ENCODE measurements around the gene SPAAR.
"Not testable (repeated sequence)": the region's sequence is repeated elsewhere in the genome, so short reads cannot be mapped to it uniquely, and the experiment has no call there.

SPAAR gene

GRCh38 chr9:35905051-35905781 is 4.1 kb upstream of the SPAAR start:
- DNase-seq: no peak

- DNase-seq: no peak
Measured at GRCh38 chr9:35905912-35906679, 3.2 kb upstream of the SPAAR start, which contains the start of gene HRCT1. TSS of gene HRCT1 (plus strand) at chr9:35906202. CDS start at chr9:35906288, 86 bp downstream.

DNA sequence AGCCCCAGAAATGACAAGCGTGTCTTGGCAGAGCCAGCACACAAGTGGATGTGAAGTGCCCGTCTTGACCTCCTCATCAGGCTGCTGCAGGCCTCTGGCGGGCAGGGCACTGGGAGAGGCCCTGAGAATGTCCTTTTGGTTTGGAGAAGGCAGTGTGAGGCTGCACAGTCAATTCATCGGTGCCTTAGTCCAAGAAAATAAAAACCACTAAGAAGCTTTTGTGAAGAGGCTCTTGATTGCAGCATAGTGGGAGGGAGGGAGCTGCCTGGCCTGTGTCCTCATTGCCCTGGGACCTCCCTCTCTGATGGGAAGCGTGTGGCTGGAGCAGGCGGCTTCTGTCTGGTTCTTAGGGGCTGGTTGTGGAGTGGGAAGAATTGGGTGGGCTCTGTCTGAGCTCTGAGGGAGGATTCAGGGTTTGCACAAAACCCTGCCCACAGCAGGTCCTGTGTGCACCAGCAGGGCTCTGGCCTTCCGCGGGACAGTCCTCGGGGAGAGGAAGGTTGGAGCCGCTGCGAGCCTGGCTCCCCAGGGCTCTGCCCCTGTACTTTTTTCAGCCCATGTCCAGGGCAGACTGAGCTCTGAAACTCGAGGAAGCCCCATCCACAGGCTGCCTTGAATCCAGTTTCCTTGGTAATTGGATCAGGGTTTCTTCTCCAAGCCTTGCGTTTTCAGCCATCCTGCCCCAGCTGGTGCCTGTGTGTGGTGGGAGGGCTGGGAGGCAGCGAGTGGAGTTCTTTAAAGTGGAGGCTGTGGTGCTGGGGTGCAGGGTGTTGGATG is 2.2 kb upstream of the SPAAR start:
- no peak for DNase-seq

- DNase-seq: no peak
Measured at GRCh38 chr9:35907711-35908503, 1.4 kb upstream of the SPAAR start.

DNA sequence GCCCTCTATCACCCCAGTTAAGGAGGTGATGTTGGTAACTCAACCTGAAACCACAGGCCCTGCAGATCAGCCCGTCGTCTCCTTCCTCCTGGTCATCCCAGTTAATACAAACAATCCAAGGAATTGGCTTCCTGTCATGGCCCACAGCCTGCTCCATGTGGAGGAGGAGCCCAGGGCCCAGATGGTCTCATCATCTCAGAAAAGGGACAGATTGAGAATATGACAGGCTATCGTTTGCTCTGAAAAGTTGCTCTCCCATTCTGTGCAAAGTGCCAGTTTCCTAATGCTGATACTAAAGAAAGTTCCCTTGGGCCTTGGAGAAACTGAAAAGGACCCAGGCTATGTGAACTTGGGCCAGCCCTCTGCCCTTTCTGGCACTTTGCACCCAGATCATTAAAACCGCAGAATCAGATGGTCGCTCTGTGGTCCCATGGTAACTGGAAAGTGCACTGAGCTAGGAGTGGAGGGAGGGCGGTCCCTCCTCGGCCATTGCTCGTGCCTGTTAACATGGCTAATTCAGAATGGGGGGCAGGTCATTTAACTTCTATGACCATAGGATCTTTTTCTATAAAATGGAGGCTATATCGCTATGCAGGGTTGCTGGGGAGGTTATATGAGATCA is 675 bp upstream of the SPAAR start:
- no peak for DNase-seq

GRCh38 chr9:35909687-35910612 is 660 bp downstream of the SPAAR start:
- DNase-seq: no peak

DNA sequence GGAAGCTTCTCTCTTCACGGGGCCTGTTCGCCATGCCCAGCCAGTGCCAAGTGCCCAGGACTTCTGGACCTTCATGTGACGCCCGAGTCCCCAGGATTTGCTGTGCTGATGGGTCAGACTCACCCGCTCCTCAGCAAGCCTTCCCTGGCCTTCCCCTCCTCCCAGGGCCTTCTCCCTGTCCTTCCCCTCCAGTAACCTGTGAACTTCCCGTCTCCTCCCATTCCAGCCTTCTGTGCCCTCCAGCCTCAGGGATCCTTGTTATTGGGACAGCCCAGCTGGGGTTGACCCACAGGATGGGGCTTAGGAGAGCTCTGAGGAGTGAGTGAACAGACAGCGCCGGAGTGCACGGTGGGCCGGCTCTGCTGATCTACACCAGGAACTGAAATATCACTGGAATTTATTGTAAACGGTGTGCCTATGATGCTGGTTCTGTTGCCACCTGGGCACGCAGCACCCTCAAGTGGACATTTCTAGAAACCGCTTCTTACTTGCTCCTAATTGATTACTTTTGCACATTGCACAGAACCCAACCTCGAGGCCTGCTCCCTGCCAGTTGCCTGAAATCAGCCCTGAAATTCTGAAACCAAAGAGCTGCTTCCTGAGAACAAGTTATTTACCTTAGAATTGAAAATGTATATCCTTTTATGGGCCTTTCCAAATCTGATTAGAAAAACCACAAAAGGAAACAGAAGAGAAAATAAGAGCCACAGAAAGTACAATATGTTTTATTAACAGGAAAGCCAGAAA is 1.5 kb downstream of the SPAAR start:
- peak; percentile 70 for DNase-seq

DNA sequence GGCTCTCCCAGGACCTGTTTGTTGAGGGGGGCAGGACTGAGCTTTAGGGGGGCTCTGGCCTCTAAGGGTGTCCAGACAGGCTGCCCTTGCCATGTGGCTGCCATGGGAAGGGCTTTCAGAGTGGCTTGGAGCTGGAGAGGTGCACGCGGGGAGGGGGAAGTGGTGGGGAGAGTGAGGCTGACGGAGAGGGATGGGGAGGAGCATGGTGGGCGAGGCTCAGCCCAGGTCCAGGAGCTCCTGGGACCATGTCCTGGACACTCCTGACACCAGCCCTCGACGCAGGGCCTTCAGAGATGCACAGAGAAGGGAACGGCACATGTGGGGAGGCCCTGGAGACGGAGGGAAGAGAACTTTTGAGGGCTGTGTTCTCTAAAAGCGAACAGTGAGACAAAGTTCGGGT is 2.4 kb downstream of the SPAAR start:
- DNase-seq: no peak

- DNase-seq: no peak
Measured at GRCh38 chr9:35912791-35913400, 3.6 kb downstream of the SPAAR start.

GRCh38 chr9:35913429-35913828 is 4.1 kb downstream of the SPAAR start:
- not testable (repeated sequence) for DNase-seq

DNA sequence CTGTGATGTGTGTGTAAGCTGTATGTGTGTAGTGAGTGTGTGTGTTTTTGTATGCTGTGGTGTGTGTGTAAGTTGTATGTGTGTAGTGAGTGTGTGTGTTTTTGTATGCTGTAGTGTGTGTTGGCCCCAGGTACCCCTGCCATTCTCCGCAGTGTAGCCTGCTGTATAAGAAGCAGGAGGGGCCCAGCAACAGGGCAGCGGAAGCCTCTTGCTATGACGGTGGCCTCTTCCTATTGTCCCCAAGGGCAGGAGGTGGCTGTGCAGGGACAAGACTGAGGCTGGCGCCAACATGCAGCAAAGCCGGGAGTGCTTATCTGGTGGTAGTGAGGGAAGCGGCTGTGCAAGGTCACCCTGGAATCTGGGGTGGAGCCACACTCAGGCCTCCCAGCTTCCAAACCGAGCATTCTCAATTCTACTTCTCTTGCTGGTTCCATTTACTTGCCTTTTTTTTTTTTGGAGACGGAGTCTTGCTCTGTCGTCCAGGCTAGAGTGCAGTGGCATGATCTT is 5.1 kb downstream of the SPAAR start:
- DNase-seq: no peak

DNA sequence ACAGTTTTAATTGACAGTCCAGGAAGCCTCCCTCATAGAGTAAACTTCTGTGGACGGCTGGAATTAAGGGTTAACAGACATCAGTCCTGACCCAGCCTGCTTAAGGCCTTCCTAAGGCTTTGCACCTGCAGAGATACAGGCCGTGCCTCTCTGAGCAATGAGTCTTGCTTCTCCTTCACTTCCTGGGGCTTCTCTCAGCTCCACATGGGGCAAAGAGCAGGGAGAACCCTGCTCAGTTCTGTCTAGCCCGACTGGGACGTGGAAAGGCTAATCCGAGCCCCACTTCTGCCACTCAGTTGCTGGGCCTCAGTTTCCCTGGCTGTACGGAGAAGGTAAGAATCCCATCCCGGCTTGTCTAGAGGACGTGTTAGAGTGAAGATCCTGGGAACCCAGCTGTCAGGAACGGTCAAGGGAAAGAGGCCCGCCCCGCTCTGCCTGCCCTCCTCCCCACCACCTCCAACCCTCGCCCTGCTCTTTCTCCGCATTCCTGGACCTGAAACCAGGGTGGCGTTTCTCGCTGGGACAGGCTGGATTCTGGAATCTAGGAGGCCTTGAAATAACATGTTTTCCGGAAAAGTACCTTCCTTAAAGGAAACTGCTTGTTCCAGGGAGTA is 6.5 kb downstream of the SPAAR start:
- no peak for DNase-seq

GRCh38 chr9:35917261-35917660 is 8.0 kb downstream of the SPAAR start:
- no peak for DNase-seq

GRCh38 chr9:35918780-35919179 is 9.5 kb downstream of the SPAAR start:
- no peak for DNase-seq

DNA sequence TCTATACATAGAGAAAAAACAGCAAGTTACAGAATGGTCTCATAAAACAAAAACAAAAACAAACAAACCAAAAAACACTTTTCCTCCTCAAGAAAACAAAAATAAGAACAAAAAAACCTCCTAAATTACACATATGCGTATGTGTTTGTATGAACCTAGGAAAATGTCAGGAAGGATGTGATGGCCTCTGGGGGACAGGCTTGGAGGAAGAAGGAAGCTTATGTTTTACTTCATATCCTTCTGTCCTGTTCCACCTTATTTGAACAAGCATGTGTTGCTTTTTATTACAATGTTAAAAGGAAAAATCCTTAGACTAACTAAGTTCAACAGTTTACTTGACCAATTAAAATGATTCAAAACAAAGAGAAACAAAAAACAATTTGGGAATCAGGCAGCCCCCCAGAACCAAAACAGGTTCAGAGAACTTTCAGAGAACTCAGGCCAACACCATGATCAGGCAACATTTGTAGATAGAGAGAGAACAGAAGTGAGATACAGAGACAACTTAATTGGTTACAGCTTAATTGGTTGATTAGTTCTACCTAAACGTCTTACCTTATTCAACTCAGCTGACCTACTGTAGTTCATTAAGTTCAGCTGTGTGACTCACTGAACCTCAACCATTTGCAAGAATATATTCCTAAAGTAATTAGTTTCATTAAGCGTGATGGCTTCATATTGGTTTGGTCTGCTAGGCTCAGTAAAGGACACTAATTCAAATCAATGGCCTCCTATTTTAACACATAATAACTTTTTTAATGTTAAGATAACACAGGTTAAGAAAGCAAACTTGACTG is 10.1 kb downstream of the SPAAR start:
- DNase-seq: no peak

DNA sequence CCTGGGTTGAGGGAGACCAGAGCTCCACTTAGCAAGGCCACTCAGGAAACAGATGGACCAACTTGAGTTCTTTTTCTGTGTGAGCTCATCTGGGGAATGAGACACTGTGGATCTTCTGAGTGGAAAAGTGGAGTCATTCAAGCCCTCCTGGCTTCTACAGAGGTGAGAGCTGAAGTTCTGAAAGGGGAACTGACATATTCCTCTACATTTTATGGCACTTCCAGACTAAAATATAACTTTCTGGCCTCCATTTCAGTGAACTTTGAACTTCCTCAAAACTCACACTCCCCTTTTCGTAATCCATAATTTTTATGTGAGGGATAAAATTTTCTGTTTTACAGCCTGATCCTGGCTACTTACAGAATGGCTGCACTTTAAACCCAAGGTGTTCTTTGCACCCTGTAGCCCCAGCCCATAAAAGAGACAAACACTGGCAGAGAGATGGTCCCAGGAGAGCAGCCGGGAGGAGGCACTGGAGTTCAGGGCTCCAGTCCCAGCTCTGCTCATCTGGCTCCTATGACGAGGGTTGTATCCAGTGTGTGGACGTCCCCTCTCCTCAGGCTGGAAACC is 10.8 kb downstream of the SPAAR start:
- DNase-seq: no peak

GRCh38 chr9:35923598-35923926 is 14.3 kb downstream of the SPAAR start:
- no peak for DNase-seq

All from activated CD4-positive, alpha-beta T cell treated with anti-CD3 and anti-CD28 coated beads, Interleukin-10, Interleukin-2, amounts not matched to agents 100 ng/mL and 50 ng/mL, durations not matched to agents 16 hours and 8 hours (primary cell).